Ecto neural progenitor cell (in vitro differentiated cells): ENCODE results near the gene SNX9.

Experiments
- DNase-seq: peaks from one replicate; pipeline ENCODE4 v3.0.0-alpha.2; 2018; ENCODE audit warnings: low spot score

SNX9 gene

DNA sequence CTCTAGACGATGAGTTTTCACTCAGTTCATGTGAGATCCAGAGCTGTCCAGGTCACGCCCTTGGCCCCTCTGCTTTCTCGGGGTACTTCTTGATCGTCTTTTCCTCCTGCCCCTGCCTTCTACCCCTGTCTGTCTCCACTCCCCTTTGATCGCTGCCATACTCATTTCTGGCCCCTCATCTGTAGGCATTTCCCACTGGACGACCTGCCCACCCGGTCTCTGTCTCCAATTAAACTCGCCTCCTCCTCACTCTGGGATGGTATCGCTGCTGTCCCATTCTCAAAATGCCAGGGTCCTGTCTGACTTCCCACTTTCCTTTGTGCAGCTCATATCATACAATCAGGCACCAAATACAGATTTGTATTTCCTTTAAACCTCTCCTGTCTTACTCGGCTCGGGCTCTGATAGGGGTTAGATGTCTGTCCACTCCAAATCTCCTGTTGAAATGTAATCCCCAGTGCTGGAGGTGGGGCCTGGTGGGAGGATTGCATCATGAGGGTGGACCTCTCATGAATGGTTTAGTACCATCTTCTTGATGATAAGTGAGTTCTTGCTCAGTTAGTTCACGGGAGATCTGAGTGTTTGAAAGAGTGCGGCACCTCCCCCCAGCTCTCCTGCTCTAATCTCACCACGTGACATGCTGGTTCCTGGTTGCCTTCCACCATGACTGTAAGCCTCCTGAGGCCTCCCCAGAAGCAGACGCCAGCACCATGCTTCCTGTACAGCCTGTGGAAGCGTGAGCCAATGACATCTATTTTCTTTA, 155.2 kb downstream of the SNX9 start:
- no peak for DNase-seq

DNA sequence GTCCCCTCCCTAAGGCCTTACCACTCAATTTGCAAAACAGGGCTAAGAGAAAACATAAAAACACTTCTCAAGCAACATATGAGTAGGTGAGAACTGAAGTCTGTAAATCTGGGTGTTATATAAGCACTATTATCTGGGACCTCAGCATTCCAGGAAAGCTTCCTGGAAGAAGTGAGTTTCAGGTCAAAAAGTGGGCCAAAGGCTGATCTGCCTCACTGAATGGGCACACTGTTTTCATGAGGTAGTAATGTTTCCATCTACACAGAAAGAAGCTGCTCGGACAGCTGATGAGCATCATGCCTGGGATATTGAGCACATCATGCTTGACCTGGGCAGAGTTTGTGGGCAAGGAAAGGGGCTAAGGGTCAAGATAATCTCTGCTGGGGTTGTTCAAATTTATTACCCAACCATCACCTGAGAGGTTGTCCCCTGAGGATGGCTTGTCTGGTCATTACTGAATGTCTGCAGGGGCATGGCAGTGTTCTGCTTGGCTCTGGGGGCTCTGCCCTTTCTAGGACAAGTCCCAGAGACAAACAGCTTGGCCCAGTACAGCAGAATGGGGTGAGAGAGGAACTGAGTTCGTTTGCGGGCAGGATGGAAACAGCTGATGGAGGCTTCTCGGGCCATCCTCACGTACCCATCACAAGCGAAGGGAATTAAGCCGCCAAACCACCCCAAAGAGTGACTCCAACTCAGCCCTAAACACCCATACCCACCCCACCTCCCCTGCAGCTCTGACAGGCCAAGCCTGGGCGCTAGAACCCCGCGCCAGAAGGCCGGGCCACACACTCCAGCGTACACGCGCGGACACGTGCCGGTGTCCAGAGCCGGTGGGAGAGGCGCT, 157.5 kb downstream of the SNX9 start:
- no peak for DNase-seq

DNA sequence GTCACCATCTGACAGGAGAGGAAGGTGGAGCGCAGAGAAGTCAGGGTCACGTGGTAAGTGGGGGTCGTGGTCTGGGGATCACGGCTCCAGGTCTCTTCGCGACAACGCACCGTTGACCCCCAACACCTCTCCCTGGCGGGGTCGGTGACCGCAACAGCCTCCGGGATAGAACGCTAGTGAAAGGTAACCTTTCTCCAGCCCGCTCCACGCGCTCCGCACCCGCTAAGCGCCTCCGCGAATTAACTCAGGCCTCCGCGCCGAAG, 158.0 kb downstream of the SNX9 start:
- DNase-seq: no peak

DNA sequence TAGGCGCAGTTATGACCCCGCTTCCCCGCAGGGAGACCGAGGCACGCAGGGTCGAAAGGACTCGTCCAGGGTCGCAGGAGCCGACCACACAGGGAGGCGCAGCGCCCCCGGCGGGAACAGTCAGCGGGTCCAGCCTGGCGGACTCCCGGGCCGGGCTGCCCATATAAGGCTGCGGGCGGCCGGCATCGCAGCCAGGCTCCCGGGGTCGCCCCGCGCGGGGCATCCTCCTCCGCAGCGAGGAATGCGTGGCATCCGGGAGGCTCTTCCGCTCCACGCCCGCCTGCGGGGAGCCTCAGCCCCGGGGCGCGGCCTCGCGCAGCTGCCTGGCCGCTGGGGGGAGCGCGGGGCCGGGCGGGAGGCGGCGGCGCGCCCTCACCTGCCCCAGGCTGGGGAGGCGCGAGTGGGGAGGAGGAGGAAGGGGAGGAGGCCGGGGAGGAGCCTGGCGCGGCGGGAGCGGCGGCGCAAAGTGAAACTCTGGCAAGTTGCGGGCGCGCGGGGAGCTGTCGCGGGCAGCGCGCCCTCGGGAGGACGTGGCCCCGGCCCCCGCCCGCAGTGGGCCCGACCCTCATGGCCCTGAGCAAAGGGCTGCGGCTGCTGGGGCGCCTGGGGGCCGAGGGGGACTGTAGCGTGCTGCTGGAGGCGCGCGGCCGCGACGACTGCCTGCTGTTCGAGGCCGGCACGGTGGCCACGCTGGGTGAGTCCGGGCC, 158.5 kb downstream of the SNX9 start, which contains the start of gene SYNJ2:
Gene SYNJ2 (plus strand): TSS at position 469 of the 707 bp plus-strand sequence. CDS start 99 bp downstream, at position 568.
- DNase-seq: peak; percentile 89

DNA sequence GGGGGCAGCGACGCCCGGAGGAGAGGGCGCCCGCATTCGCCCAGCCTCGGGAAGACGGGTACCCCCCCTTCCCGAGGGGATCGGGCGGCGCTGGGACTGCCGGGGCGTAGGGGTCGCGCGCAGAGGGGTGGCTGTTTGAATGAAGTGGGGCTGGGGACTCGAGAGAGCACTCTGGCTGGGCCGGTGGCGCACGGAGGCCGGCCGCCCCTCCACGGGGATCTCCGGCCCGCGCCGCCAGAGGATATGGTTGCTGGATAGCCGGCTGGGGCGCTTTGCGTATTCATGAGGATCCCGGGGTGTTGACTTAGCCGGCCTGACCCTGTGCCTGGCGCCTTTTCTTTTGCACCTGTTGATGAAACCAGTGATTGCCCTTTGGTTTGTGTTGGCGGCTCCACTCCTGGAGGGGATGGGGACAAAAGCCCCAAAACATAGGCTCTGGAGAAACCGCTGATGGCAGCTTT, 159.1 kb downstream of the SNX9 start:
- DNase-seq: no peak

DNA sequence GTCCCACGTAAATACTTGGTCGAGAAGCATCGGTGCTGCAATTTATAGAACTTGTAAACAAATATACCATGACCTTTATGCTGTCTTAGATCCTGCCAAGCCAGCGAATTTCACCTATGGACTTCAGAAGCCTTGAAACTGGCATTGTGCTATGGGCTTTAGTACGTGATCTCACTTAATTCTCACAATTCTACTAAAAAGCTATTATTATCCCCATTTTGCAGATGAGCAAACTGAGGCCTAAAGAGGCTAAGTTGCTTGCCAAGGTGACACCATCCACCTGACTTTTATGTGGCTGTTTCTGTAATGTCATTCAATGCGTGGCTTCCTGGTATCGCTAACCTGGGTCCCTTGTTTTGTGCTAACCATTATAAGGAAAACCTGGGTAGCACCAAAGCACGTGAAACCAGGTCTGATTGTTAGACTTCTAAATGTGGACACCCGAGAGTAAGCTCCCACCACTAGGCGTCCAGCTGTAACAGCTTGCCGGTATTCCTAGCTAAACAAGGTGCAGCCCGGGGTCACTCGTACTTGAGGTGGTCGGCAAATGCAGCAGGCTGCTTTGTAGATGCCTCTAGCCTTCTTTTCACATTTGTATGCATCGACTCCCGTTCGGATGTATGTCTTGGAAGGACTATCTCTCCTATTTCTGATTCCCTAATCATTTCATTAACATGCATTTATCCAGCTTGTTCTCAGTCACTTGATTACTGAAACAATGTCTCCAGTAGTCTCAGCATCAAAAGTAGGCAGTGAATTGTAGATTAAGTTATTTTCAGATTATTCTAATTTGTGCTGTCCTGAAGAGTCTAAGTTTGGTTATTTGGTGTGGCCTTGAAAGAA, 159.7 kb downstream of the SNX9 start:
- DNase-seq: no peak

DNA sequence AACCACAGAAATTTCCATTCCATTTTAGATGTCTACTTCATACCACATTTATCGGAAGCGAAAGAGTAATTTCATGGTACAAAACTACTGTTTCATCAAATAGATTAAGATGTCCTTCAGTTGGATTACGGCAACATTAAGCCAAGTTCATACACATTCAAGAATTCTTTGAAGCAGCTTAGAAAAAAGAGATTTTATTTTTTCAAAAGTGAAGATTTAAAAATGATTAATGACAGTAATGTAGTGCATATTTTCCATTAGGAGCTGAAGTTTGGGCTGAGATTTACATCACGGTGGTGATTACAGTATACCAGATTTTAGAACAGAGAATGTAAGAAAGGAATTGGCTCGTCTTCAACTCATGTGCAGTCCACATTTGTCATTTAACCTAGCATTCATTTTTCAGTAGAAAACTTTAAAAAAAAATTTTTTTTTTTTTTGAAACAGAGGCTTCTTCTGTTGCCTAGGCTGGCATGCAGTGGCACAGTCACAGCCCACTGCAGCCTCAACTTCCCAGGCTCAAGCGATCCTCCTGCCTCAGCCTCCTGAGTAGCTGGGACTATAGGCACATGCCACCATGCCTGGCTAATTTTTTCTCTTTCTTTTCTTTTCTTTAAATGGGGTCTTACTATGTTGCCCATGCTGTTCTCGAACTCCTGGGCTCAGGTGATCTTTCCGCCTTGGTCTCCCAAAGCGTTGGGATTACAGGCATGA, 160.5 kb downstream of the SNX9 start:
- DNase-seq: no peak

DNA sequence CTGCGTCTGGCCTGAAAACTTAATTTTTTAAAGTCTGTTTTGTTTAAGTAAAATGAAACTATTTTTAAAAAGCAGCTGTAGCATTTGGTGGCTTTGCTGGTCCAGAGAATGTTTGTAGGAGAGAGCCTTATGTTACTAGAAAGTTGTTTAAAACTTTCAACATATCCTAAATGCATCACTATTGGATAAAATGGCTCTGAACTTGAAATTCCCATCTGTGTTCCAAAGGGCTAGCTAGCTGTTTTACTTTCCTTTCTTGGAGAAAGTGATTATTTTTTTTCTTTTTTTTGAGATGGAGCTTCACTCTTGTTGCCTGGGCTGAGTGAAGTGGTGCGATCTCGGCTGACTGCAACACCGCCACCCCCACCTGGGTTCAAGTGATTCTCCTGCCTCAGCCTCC, 161.1 kb downstream of the SNX9 start:
- DNase-seq: no peak

DNA sequence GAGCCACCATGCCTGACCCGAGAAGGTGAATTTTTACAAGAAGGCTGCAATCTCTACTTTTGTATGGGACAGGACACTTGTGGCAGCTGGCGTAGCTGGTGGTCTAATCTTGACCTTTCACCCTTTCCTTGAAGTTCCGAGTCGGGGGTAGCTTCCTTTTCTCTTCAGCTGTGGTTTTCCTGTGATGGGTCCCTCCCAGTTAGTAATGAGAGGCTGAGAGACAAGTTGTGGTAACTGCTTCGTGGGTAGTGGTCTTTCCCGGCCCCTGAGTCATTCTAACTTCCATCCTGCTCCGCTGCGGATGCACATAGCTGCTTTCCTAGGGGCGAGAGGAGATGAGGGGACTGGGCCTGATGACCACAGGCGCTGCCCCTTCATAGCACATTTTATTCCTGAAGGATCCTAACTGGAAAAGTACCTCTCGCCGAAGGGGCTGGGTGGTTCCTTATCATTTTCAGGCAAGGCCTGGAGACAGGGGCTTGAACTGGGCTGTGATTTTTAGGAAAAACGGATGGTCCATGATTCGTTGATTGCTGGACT, 161.7 kb downstream of the SNX9 start:
- DNase-seq: no peak

DNA sequence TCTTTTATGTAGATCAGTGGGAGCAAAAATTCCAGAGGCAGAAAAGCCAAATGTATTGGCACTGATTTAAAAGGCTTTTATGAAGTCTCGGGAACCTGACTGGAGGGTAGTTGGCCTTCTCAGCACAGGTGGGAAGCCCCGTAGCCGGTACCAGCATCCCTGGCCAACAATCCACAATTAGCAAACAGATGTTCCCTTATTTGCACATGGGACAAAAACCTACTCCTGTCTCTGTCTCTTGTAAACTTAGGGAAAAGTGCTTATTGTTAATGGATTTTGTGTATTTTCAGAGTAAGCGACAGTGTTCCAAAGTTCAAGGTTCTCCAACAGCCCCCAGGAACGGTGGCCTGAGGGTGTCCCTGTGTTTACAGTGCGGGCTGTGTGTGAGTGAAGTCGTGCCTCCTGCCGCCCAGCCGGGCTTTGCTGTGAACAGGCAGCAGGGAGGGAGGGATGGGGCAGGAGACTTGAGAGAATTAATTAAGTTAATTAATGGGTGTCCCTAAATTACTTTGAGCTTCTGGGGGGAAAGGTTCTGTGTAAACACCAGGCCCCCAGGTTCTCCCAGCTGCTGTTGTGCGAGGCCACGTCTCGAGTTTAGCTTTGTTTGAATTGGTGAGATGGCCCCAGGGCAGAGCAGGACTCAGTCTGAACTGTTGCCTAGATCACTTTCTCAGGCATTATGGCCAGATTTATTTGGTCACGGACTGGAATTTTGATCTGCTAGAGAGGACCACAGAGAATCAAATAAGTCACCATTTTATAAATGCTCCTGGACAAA, 162.5 kb downstream of the SNX9 start:
- no peak for DNase-seq

DNA sequence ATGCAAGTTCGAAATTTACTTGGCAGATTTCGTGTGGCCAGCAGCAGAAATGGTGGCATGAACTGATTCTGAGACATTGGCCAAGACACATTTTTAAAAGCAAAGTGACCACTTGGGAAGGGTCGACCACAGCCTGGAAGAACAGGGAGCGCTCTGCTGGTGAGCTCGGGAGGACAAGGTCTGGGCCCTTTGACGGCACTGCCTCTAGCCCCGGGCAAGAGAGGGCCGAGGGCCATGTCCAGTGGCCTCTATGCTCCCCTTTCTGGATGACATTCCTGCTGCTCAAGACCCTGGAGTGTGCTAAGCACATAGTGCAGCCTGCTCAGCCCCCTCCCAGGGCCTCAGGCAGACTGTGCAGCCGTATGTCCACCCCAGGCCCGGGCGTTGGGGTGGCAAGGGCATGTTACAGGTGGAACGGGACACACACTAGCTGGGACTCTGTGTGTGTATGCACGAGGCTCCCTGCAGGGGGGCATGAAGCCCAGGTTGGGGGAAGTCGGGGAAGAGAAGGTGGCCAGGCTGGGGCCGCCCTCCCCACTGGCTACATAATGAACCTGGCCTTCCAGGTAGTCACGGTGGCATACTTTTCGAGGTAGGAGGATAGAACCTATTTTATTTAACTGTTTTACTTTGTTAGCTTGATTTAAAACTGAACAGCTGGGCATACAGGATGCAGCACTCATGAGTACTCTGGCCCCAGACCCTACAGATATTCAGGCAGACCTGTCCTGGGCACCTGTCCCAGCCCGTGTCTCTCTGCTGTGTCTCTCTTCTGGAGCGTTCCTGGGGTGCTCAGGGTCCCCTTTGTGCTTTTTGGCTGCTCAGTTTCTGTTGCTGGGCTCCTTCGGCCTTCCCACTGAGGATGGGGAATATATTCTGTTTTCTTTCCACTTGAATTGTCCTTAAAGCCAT, 165.0 kb downstream of the SNX9 start:
- peak; percentile 48 for DNase-seq

DNA sequence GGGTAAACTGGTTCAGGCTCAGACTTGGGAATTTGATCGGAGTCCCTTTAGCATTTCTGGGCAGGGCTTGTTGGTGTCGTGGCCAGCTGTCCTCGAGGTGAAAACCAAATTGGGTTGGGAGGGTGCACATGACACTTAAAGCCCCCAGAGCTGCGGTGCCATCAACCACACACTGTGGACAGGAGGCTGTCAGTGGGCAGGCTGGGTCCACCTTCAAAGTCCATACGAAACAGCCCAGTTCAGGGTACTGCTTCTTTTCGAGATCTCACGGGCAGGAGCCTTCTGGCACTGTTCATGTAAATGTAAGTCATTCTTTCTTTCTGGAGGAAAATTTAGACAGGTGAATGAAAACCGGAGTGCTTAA, 165.6 kb downstream of the SNX9 start:
- DNase-seq: peak; percentile 23

DNA sequence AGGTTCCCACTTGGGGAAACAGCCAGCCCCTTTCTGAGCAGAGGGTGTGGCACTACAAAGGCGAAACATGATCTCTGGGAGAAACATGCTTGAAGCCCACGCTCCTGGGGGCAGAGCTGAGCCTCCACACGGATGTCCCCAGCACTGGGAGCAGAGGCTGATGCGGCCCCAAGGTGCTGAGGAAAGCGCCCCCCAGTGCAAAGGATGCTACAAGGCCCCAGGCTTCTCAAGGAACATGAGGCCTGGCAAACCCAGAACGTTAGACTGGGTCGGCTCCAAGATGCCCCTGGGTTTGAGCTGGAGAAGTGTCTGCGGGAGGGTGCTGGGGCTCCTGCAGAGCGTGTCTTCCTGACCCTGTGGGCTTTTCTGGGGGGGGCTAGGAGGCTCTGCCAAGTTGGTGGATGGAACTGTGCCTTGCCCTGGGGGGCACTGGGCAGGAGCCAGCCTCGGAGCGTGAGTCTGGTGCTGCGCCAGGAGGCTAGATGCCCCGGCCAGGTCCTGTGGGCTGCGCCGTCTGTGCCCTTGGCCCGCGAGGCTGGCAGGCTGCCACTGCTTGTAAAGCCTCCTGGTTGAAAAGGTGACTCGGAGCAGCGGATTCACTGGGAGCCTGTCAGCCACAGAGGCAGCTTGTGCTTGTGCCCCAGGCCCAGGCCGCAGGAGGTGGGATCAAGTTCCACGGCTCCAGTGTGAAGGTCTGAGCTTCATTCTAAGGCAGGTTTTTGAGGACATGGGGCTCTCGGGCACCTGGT, 166.7 kb downstream of the SNX9 start:
- DNase-seq: peak; percentile 48

DNA sequence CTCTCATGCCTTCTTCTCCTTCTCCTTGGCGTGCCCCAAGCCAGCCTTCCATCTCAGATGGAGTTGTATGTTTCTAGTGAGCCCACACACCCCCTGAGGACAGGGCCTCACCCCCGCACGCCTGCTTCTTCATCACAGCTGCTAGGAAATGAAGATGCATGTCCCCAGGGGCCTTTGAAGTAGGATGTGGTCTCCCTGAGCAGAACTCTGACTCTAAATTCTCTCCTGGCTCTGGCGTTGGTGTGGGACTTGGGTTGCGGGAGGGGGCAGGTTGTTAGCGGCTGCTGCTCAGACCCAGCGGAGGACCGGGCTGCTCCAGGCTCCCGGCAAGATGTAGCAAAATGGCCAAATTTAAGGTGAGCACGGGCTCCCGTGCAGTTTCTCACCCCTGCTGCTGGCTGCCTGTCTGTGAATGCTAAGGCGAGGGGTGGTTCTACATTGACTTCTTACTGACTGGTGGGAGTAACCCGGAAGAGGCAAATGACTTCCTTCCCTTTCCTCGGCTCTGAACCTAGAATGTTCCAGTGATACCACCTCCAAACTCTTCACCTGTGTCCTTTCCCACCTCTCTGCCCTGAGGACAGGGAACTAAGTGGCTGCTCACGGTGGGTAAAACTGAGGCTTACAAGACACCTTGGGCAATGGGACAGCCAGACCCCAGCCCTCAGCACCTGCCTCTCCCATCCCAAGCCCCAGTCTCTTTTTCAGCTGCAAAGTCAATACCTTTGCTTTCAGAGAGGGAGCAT, 167.4 kb downstream of the SNX9 start:
- peak; percentile 29 for DNase-seq

DNA sequence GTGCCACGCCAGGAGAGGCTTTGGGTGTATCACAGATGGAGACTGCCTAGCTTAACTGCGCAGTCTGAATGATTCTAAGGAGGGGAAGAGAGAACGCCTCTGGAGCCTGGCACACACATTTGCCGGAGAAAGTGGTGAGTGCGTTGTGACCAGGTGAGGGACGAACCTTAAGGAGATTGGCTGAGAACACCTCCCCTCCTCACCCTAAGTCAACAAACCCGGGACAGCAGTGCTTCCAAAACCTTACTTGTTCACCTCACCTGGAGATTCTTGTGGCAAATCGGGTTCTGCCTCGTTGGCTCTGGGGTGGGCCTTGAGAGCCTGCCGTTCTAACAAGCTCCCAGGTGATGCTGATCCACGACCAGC, 168.0 kb downstream of the SNX9 start:
- DNase-seq: peak; percentile 30

DNA sequence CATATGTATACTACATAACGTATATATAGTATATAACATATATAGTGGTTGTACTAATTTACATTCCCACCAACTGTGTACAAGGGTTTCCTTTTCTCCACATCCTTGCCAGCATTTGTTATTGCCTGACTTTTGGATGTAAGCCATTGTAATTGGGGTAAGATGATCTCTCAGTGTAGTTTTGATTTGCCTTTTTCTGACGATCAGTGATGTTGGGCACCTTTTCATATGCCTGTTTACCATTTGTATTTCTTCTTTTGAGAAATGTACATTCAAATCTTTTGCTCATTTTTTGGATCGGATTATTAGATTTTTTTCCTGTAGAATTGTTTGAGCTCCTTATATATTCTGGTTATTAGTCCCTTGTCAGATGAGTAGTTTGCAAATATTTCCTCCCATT, 170.0 kb downstream of the SNX9 start:
- no peak for DNase-seq

DNA sequence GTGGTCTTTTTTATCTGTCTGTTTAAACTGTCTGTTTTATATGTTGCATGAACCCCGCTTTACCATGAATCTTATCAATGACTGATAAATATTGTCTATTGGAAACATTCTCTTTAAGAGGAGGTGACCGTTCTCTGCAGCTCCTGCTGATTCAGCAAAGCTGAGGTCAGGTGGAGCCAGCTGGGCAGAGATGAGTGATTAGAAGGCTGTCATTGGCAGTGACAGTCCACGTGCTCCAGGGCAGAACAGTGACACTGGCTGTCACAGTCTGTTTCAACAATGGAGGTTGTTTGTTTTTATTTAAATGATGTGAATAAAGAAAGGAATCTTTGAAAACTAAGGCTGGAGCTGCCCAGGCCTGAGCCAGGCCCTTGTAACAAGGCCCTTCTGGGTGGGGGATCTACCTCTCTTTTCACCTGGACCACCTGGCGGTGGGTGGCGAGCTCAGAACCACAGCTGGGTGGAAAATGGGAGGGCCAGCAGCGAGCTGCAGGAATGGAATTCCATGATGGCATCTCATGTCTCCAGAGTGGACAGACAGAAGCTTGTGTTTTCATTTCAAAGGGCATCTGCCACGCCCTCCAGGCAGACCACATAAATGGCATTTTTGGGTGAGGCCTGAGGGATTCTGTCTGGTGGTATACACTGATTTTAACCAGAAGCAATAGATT, 171.2 kb downstream of the SNX9 start:
- DNase-seq: peak; percentile 34
